SK-MEL-5 (cell line): ENCODE measurements around the gene C9orf153. TPM values are rescaled to one million over a fixed set of nuclear protein-coding genes. Genes with fewer than 3 reads are reported as not detected.
"Not testable (repeated sequence)": the region's sequence is repeated elsewhere in the genome, so short reads cannot be mapped to it uniquely, and the experiment has no call there.

Experiments used
- DNase-seq: peaks from one replicate; pipeline ENCODE4 v3.0.0-alpha.2; 2016; ENCODE audit warnings: low read depth, low spot score
- in situ Hi-C: cut with HindIII; loops from 2 replicates; pipeline ENCODE4 v1.10.0; 2016; ENCODE audit warnings: low sequenced_read_pairs, high pct_unique_total_duplicates, low pct_unique_long_range_greater_than_20kb
- total RNA-seq: library from RNA; depleted of rRNA; stranded (reverse); fragments of >200 nt; shearing (Covaris generic); gene quantifications from 2 replicates; pipeline ENCODE4 v1.2.3, GENCODE V29; 2014

C9orf153 gene
- total RNA-seq, 1 experiment from 2014 or later: 0.98 TPM

- in situ Hi-C loops: no loop called here
- DNase-seq: no peak
Observed at GRCh38 chr9:86217076-86217755, 42.2 kb downstream of the C9orf153 start.

- in situ Hi-C loops: no loop called here
- no peak for DNase-seq
Observed at GRCh38 chr9:86207193-86207592, 52.3 kb downstream of the C9orf153 start.

GRCh38 chr9:86202338-86202882 is 57.0 kb downstream of the C9orf153 start:
- DNase-seq: peak; percentile 68
- in situ Hi-C loops: no loop called here

- no peak for DNase-seq
- in situ Hi-C loops: no loop called here
Observed at GRCh38 chr9:86201474-86202337, 57.8 kb downstream of the C9orf153 start.

GRCh38 chr9:86200599-86201162 is 58.8 kb downstream of the C9orf153 start:
- in situ Hi-C loops: no loop called here

GRCh38 chr9:86193088-86193487 is 66.4 kb downstream of the C9orf153 start:
- no peak for DNase-seq
- in situ Hi-C loops: no loop called here

More at GRCh38 chr9:86200599-86201162, 58.8 kb downstream of the C9orf153 start:
- DNase-seq: no peak

GRCh38 chr9:86190700-86191099 is 68.8 kb downstream of the C9orf153 start:
- in situ Hi-C loops, DNase-seq: not testable (repeated sequence)

- DNase-seq: no peak
- in situ Hi-C loops: no loop called here
Observed at GRCh38 chr9:86187121-86187520, 72.3 kb downstream of the C9orf153 start.

GRCh38 chr9:86186696-86187095 is 72.8 kb downstream of the C9orf153 start:
- in situ Hi-C loops: no loop called here

GRCh38 chr9:86185872-86186271 is 73.6 kb downstream of the C9orf153 start:
- peak; percentile 92 for DNase-seq
- in situ Hi-C loops: no loop called here

More at GRCh38 chr9:86186696-86187095, 72.8 kb downstream of the C9orf153 start:
- no peak for DNase-seq

- DNase-seq: no peak
- in situ Hi-C loops: no loop called here
Observed at GRCh38 chr9:86184138-86184524, 75.3 kb downstream of the C9orf153 start.

- in situ Hi-C loops: no loop called here
Observed at GRCh38 chr9:86183229-86184137, 76.0 kb downstream of the C9orf153 start.

GRCh38 chr9:86181379-86182315 is 77.8 kb downstream of the C9orf153 start:
- in situ Hi-C loops: no loop called here
- no peak for DNase-seq

More at GRCh38 chr9:86183229-86184137, 76.0 kb downstream of the C9orf153 start:
- DNase-seq: no peak

- in situ Hi-C loops: no loop called here
- no peak for DNase-seq
Observed at GRCh38 chr9:86178503-86178902, 81.0 kb downstream of the C9orf153 start.

GRCh38 chr9:86177995-86178394 is 81.5 kb downstream of the C9orf153 start:
- no peak for DNase-seq
- in situ Hi-C loops: no loop called here

- no peak for DNase-seq
- in situ Hi-C loops: no loop called here
Observed at GRCh38 chr9:86176468-86176867, 83.0 kb downstream of the C9orf153 start.
